ENCODE data around the gene WDR17.

GRCh38 chr4:176193938-176194337, 128.3 kb downstream of the WDR17 start:
- TF ChIP-seq GATA3 (IDR thresholded peaks at IDR 0.05; ENCODE audit: low read depth, low read length) = no peak
- no peak for TF ChIP-seq GATA2 (IDR thresholded peaks at IDR 0.05; ENCODE audit: low read depth, low read length)
